SK-N-SH (cell line): ENCODE data around the gene MAP3K3.

ENCODE experiments used
- SMC3 ChIP-seq: IDR thresholded peaks from 2 replicates; pipeline ENCODE4 v1.6.1; 2012; ENCODE audit warnings: low read depth, low read length, improper control_type of control experiment
- TF ChIP-seq, protein P1 (sequence below): fragments of 200-600 bp; sonication (generic); IDR thresholded peaks from 2 replicates; pipeline ENCODE4 v1.6.1; 2017; ENCODE audit warnings: antibody characterized with exemption, mild to moderate bottlenecking, moderate library complexity

- TF ChIP-seq, protein P1, sequence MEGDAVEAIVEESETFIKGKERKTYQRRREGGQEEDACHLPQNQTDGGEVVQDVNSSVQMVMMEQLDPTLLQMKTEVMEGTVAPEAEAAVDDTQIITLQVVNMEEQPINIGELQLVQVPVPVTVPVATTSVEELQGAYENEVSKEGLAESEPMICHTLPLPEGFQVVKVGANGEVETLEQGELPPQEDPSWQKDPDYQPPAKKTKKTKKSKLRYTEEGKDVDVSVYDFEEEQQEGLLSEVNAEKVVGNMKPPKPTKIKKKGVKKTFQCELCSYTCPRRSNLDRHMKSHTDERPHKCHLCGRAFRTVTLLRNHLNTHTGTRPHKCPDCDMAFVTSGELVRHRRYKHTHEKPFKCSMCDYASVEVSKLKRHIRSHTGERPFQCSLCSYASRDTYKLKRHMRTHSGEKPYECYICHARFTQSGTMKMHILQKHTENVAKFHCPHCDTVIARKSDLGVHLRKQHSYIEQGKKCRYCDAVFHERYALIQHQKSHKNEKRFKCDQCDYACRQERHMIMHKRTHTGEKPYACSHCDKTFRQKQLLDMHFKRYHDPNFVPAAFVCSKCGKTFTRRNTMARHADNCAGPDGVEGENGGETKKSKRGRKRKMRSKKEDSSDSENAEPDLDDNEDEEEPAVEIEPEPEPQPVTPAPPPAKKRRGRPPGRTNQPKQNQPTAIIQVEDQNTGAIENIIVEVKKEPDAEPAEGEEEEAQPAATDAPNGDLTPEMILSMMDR: no peak
- TF ChIP-seq SMC3: no peak
Measured at GRCh38 chr17:63588797-63589196, 33.4 kb upstream of the MAP3K3 start.
